Left lung (tissue), 10 donors: Measurements from ENCODE around the gene TEX52. TPM values are rescaled to one million over a fixed set of nuclear protein-coding genes. Genes with fewer than 3 reads are reported as not detected.

Source experiments
- ATAC-seq: fragments of 200-7000 bp; cut with Tn5 transposase; one replicate; pipeline ENCODE4 v1.9.1; 2020; ENCODE audit warnings: moderate library complexity
- DNase-seq, 4 donors: peaks; one replicate each; pipeline ENCODE4 v3.0.0-alpha.2; 2013 to 2020
- H3K27ac ChIP-seq, 2 donors: fragments of 200-600 bp; sonication (generic) in 1 of 2; one replicate each; pipeline versions ENCODE4 v1.5.0 to v1.8.0; 2020 to 2021
- H3K27me3 ChIP-seq, 2 donors: fragments of 200-600 bp; sonication (generic) in 1 of 2; one replicate each; pipeline versions ENCODE4 v1.5.0 to v1.8.0; 2020 to 2021
- H3K36me3 ChIP-seq, 2 donors: fragments of 200-600 bp; sonication (generic) in 1 of 2; one replicate each; pipeline versions ENCODE4 v1.5.0 to v1.8.0; 2020 to 2021
- H3K4me1 ChIP-seq, 2 donors: fragments of 200-600 bp; one replicate each; pipeline ENCODE4 v1.8.0; 2021
- H3K4me3 ChIP-seq, 2 donors: fragments of 200-600 bp; sonication (generic) in 1 of 2; one replicate each; pipeline versions ENCODE4 v1.5.0 to v1.8.0; 2020 to 2021; ENCODE audit warnings: mild to moderate bottlenecking in 1 of 2
- H3K9me3 ChIP-seq, 2 donors: fragments of 200-600 bp; sonication (generic) in 1 of 2; one replicate each; pipeline versions ENCODE4 v1.5.0 to v1.8.0; 2020 to 2021
- CTCF ChIP-seq, 2 donors: fragments of 200-600 bp; sonication (generic) in 1 of 2; IDR thresholded peaks; one replicate each; pipeline versions ENCODE4 v1.5.0 to v1.8.0; 2021; ENCODE audit warnings: antibody characterized with exemption in 2 of 2
- intact Hi-C, 2 donors: fragments of 100-400 bp; cut with DNase I; formaldehyde crosslinking; loops; one replicate each; pipeline versions ENCODE4 v1.11.2 to v1.14.2; 2022
- polyA plus RNA-seq, 6 donors: library from polyadenylated mRNA; unstranded; fragments of 120-200 nt; gene quantifications; one replicate each; pipeline ENCODE4 v1.2.1, GENCODE V29; 2013; ENCODE audit not compliant: insufficient read length in 6 of 6
- total RNA-seq, 2 donors: library from RNA; stranded (reverse); fragmentation: NEBNext Ultra II Directional; extraction: Animal tissue kit (Norgen Biotek cat#: 25700); gene quantifications; one replicate each; pipeline ENCODE4 v1.2.1, GENCODE V29; 2021
- donor health status: DM: no; HTN: yes; CAD: no.
- donor health status: DM: no; HTN: no; CAD: no.

The TEX52 gene
- total and polyA plus RNA-seq, 8 donors: 1.9 to 4.6 (median 3.3) TPM; not detected in 2

- Histone ChIP-seq H3K36me3 (peaks cover 0 to 14% of the 10 kb centered on the region in 2 donors), H3K4me3 (no peak overlapping the region), H3K27me3 (no peaks in the 10 kb centered on the region), H3K4me1 (no peaks in the 10 kb centered on the region), H3K27ac (no peak overlapping the region), H3K9me3 (no peaks in the 10 kb centered on the region)
- ATAC-seq: no peak
- peak in 1 of 4 donors; percentile 41 for DNase-seq
- intact Hi-C loops: loop anchor here in 1 of 2 donors (10.0 kb wide), 1 partner anchor 190 kb away; no protein-coding TSS in a partner anchor
- no peak for TF ChIP-seq CTCF (IDR thresholded peaks at IDR 0.05)
Measured at GRCh38 chr12:2845280-2845679, 11.6 kb downstream of the TEX52 start.

- H3K27ac ChIP-seq: no peak overlapping the region
- no peaks in the 10 kb centered on the region for H3K9me3 ChIP-seq
- no peaks in the 10 kb centered on the region for H3K4me1 ChIP-seq
- intact Hi-C loops: loop anchor here in 1 of 2 donors (10.0 kb wide), 1 partner anchor 190 kb away; no protein-coding TSS in a partner anchor
- no peaks in the 10 kb centered on the region for H3K27me3 ChIP-seq
- ATAC-seq (no peak), DNase-seq (no peak)
- H3K4me3 ChIP-seq: no peak overlapping the region
- no peak for TF ChIP-seq CTCF (IDR thresholded peaks at IDR 0.05)
- peaks cover 0 to 14% of the 10 kb centered on the region in 2 donors for H3K36me3 ChIP-seq
Measured at GRCh38 chr12:2844786-2845185, 12.1 kb downstream of the TEX52 start.

GRCh38 chr12:2842948-2843347 is 13.9 kb downstream of the TEX52 start:
- DNase-seq: no peak
- no peak overlapping the region for H3K27ac ChIP-seq
- no peaks in the 10 kb centered on the region for H3K27me3 ChIP-seq
- TF ChIP-seq CTCF (IDR thresholded peaks at IDR 0.05): no peak
- peaks cover 0 to 19% of the 10 kb centered on the region in 2 donors for H3K36me3 ChIP-seq
- no peak overlapping the region for H3K4me3 ChIP-seq
- H3K9me3 ChIP-seq: no peaks in the 10 kb centered on the region
- no peaks in the 10 kb centered on the region for H3K4me1 ChIP-seq
- ATAC-seq: no peak
- intact Hi-C loops: loop anchor here in 1 of 2 donors (10.0 kb wide), 1 partner anchor 192 kb away; no protein-coding TSS in a partner anchor

- DNase-seq (no peak), ATAC-seq (no peak)
- Histone ChIP-seq H3K4me1 (no peaks in the 10 kb centered on the region), H3K4me3 (no peak overlapping the region), H3K27ac (no peak overlapping the region), H3K9me3 (no peaks in the 10 kb centered on the region), H3K27me3 (no peaks in the 10 kb centered on the region), H3K36me3 (peaks cover 0 to 13% of the 10 kb centered on the region in 2 donors)
- TF ChIP-seq CTCF (IDR thresholded peaks at IDR 0.05): no peak
- intact Hi-C loops: loop anchor here in 1 of 2 donors (10.0 kb wide), 1 partner anchor 194 kb away; no protein-coding TSS in a partner anchor
Measured at GRCh38 chr12:2841056-2841650, 15.7 kb downstream of the TEX52 start.

GRCh38 chr12:2836574-2836973 is 20.3 kb downstream of the TEX52 start:
- no peak overlapping the region for H3K27ac ChIP-seq
- intact Hi-C loops: no loop called here
- DNase-seq (no peak), ATAC-seq (no peak)
- H3K27me3 ChIP-seq: peaks cover 0 to 6% of the 10 kb centered on the region in 2 donors
- no peaks in the 10 kb centered on the region for H3K4me1 ChIP-seq
- TF ChIP-seq CTCF (IDR thresholded peaks at IDR 0.05): no peak
- no peak overlapping the region for H3K4me3 ChIP-seq
- H3K36me3 ChIP-seq: peaks cover 0 to 5% of the 10 kb centered on the region in 2 donors
- no peaks in the 10 kb centered on the region for H3K9me3 ChIP-seq
